SU-DHL-6 (cell line): ENCODE data around the gene TFF2.

Experiments
- CTCF ChIP-seq: fragments of 200-600 bp; sonication (generic); IDR thresholded peaks from one replicate; pipeline ENCODE4 v1.5.1; 2017; ENCODE audit warnings: antibody characterized with exemption, mild to moderate bottlenecking, low read length, moderate library complexity; ENCODE audit not compliant: insufficient read depth, poor library complexity, severe bottlenecking
- EZH2phosphoT487 ChIP-seq: fragments of 200-600 bp; sonication (generic), shearing (Covaris generic); conservative IDR thresholded peaks from 2 replicates; pipeline ENCODE4 v1.6.1; 2018; ENCODE audit warnings: mild to moderate bottlenecking, antibody characterized with exemption, low read length, moderate library complexity, mixed read lengths

- TF ChIP-seq CTCF (no peak), EZH2phosphoT487 (no peak)
These were observed 18.1 kb downstream of the TFF2 start for GRCh38 chr21:42332557-42333317.
